ENCODE data around the gene DYDC1.

DYDC1 gene

DNA sequence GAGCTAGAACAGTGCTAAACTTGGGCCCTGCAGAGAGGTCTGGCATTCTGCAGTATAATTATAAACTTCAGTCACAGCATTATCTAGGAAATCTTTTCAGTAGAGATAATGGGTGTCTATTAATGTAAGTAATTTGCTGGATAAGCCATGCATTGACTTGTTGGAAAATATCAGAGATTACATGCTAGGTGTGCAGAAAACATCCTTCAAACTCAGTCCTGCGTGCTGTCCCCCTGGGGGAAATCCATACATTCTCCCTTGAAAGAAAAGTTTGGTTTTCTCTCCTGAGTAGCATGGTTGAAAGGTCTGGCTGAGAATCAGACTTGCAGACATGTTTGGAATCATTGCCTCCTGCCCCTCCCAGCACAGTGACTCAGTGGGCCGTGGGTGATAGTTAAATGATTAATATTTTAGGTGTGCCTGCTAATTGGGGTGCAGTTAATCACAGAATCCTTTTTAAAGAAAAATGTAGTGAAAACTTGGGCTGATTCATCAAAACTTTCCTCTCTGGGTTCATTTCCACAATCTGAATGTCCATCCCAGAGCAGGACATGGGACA lies 37.9 kb upstream of the DYDC1 start (continued):
- TF ChIP-seq, protein P1, sequence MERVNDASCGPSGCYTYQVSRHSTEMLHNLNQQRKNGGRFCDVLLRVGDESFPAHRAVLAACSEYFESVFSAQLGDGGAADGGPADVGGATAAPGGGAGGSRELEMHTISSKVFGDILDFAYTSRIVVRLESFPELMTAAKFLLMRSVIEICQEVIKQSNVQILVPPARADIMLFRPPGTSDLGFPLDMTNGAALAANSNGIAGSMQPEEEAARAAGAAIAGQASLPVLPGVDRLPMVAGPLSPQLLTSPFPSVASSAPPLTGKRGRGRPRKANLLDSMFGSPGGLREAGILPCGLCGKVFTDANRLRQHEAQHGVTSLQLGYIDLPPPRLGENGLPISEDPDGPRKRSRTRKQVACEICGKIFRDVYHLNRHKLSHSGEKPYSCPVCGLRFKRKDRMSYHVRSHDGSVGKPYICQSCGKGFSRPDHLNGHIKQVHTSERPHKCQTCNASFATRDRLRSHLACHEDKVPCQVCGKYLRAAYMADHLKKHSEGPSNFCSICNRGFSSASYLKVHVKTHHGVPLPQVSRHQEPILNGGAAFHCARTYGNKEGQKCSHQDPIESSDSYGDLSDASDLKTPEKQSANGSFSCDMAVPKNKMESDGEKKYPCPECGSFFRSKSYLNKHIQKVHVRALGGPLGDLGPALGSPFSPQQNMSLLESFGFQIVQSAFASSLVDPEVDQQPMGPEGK (CRISPR knock-in tag; IDR thresholded peaks at IDR 0.05; ENCODE audit: borderline replicate concordance) = no peak
- TF ChIP-seq ZC3H10 (CRISPR knock-in tag; IDR thresholded peaks at IDR 0.05) = no peak

DNA sequence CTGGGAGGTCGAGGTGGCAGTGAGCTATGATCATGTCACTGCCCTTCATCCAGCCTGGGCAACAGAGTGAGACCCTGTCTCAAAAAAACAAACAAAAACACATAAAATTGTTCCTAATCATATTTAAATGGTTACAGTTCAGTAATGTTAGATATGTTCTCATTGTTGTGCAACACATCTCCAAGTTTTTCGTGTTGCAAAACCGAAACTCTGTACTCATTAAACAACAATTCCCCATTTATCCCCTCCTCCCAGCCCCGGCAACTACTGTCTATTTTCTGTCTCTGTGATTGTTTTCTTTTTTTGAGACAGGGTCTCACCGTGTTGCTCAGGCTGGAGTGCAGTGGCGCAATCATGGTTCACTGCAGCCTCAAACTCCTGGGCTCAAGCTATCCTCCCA lies 35.7 kb upstream of the DYDC1 start:
- TF ChIP-seq, protein P2, sequence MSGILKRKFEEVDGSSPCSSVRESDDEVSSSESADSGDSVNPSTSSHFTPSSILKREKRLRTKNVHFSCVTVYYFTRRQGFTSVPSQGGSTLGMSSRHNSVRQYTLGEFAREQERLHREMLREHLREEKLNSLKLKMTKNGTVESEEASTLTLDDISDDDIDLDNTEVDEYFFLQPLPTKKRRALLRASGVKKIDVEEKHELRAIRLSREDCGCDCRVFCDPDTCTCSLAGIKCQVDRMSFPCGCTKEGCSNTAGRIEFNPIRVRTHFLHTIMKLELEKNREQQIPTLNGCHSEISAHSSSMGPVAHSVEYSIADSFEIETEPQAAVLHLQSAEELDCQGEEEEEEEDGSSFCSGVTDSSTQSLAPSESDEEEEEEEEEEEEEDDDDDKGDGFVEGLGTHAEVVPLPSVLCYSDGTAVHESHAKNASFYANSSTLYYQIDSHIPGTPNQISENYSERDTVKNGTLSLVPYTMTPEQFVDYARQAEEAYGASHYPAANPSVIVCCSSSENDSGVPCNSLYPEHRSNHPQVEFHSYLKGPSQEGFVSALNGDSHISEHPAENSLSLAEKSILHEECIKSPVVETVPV (CRISPR knock-in tag; IDR thresholded peaks at IDR 0.05) = no peak
- TF ChIP-seq, protein P3, sequence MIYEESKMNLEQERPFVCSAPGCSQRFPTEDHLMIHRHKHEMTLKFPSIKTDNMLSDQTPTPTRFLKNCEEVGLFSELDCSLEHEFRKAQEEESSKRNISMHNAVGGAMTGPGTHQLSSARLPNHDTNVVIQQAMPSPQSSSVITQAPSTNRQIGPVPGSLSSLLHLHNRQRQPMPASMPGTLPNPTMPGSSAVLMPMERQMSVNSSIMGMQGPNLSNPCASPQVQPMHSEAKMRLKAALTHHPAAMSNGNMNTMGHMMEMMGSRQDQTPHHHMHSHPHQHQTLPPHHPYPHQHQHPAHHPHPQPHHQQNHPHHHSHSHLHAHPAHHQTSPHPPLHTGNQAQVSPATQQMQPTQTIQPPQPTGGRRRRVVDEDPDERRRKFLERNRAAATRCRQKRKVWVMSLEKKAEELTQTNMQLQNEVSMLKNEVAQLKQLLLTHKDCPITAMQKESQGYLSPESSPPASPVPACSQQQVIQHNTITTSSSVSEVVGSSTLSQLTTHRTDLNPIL (CRISPR knock-in tag; IDR thresholded peaks at IDR 0.05; ENCODE audit: low read depth) = no peak
- TF ChIP-seq TCF4 (CRISPR knock-in tag; IDR thresholded peaks at IDR 0.05; ENCODE audit: borderline replicate concordance) (no peak), BACH2 (CRISPR knock-in tag; IDR thresholded peaks at IDR 0.05; ENCODE audit: borderline replicate concordance) (no peak), PPARA (CRISPR knock-in tag; IDR thresholded peaks at IDR 0.05; ENCODE audit: borderline replicate concordance) (no peak), ISL1 (CRISPR knock-in tag; IDR thresholded peaks at IDR 0.05) (no peak), ESRRG (CRISPR knock-in tag; IDR thresholded peaks at IDR 0.05) (no peak), SNAI2 (CRISPR knock-in tag; IDR thresholded peaks at IDR 0.05) (no peak), ZNF565 (CRISPR knock-in tag; conservative IDR thresholded peaks at IDR 0.05; ENCODE audit: low read depth) (no peak), ZNF70 (CRISPR knock-in tag; IDR thresholded peaks at IDR 0.05) (no peak), TOX (CRISPR knock-in tag; IDR thresholded peaks at IDR 0.05; ENCODE audit: borderline replicate concordance) (no peak), OSR1 (CRISPR knock-in tag; IDR thresholded peaks at IDR 0.05) (no peak), ZC3H10 (CRISPR knock-in tag; IDR thresholded peaks at IDR 0.05) (no peak), CSDC2 (CRISPR knock-in tag; IDR thresholded peaks at IDR 0.05) (no peak), GLIS3 (CRISPR knock-in tag; IDR thresholded peaks at IDR 0.05) (no peak), ZNF8 (CRISPR knock-in tag; IDR thresholded peaks at IDR 0.05) (no peak)
- TF ChIP-seq, protein P4, sequence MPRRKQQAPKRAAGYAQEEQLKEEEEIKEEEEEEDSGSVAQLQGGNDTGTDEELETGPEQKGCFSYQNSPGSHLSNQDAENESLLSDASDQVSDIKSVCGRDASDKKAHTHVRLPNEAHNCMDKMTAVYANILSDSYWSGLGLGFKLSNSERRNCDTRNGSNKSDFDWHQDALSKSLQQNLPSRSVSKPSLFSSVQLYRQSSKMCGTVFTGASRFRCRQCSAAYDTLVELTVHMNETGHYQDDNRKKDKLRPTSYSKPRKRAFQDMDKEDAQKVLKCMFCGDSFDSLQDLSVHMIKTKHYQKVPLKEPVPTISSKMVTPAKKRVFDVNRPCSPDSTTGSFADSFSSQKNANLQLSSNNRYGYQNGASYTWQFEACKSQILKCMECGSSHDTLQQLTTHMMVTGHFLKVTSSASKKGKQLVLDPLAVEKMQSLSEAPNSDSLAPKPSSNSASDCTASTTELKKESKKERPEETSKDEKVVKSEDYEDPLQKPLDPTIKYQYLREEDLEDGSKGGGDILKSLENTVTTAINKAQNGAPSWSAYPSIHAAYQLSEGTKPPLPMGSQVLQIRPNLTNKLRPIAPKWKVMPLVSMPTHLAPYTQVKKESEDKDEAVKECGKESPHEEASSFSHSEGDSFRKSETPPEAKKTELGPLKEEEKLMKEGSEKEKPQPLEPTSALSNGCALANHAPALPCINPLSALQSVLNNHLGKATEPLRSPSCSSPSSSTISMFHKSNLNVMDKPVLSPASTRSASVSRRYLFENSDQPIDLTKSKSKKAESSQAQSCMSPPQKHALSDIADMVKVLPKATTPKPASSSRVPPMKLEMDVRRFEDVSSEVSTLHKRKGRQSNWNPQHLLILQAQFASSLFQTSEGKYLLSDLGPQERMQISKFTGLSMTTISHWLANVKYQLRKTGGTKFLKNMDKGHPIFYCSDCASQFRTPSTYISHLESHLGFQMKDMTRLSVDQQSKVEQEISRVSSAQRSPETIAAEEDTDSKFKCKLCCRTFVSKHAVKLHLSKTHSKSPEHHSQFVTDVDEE (CRISPR knock-in tag; IDR thresholded peaks at IDR 0.05) = no peak
- TF ChIP-seq, protein P5, sequence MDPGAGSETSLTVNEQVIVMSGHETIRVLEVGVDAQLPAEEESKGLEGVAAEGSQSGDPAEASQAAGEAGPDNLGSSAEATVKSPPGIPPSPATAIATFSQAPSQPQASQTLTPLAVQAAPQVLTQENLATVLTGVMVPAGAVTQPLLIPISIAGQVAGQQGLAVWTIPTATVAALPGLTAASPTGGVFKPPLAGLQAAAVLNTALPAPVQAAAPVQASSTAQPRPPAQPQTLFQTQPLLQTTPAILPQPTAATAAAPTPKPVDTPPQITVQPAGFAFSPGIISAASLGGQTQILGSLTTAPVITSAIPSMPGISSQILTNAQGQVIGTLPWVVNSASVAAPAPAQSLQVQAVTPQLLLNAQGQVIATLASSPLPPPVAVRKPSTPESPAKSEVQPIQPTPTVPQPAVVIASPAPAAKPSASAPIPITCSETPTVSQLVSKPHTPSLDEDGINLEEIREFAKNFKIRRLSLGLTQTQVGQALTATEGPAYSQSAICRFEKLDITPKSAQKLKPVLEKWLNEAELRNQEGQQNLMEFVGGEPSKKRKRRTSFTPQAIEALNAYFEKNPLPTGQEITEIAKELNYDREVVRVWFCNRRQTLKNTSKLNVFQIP (CRISPR knock-in tag; IDR thresholded peaks at IDR 0.05; ENCODE audit: borderline replicate concordance, low read depth) = no peak
- no peak for ATAC-seq

DNA sequence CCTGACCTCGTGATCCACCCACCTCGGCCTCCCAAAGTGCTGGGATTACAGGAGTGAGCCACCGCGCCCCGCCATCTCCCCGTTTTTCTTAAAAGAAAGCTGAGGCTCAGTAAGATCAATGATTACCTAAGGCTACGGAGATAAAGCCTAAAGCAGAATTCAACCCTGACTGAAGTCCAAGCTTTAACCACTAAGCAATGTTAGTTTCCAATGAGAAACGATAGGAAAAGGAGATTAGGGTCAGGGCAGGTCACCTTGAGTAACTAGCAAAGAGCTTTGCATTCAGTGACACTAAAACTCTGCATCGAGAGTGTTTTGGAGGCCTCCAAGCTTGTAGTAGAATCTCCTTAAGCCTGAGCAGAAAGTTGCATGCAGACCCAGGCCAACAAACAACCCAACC lies 34.2 kb upstream of the DYDC1 start:
- no peak for ATAC-seq
- TF ChIP-seq ZFP30 (CRISPR knock-in tag; IDR thresholded peaks at IDR 0.05) (no peak), RARB (CRISPR knock-in tag; IDR thresholded peaks at IDR 0.05) (no peak), BACH2 (CRISPR knock-in tag; IDR thresholded peaks at IDR 0.05; ENCODE audit: borderline replicate concordance) (no peak), ZNF8 (CRISPR knock-in tag; IDR thresholded peaks at IDR 0.05) (no peak), ZFP3 (CRISPR knock-in tag; IDR thresholded peaks at IDR 0.05) (no peak), TCF4 (CRISPR knock-in tag; IDR thresholded peaks at IDR 0.05; ENCODE audit: borderline replicate concordance) (no peak)
- TF ChIP-seq, protein P1 (CRISPR knock-in tag; IDR thresholded peaks at IDR 0.05; ENCODE audit: borderline replicate concordance) = no peak
